GM12892 (cell line): ENCODE results near the gene MPHOSPH10.
"Not testable (repeated sequence)": the region's sequence is repeated elsewhere in the genome, so short reads cannot be mapped to it uniquely, and the experiment has no call there.

Source experiments
- POLR2A ChIP-seq: IDR thresholded peaks from 2 replicates; pipeline ENCODE4 v1.6.1; 2011; ENCODE audit warnings: low read depth, low read length, control low read depth
- POLR2AphosphoS5 ChIP-seq: IDR thresholded peaks from 2 replicates; pipeline ENCODE4 v1.6.1; 2011; ENCODE audit warnings: low read depth, low read length, control low read depth

- TF ChIP-seq POLR2AphosphoS5, POLR2A: not testable (repeated sequence)
Observed at GRCh38 chr2:71178836-71179235, 48.4 kb downstream of the MPHOSPH10 start.
